BLaER1 treated with 17β-estradiol and CSF1 and Interleukin-3, amounts not matched to agents 10 nM and 100 nM (cell line): Measurements from ENCODE around the gene UMODL1.

Experiments used
- H3K27ac ChIP-seq, 11 experiments: shearing (Covaris generic); formaldehyde crosslinking; 2 replicates each; pipeline ENCODE4 v1.8.1; 2022
- H3K27me3 ChIP-seq, 11 experiments: shearing (Covaris generic); formaldehyde crosslinking; 2 replicates each; pipeline ENCODE4 v1.8.1; 2022
- H3K36me3 ChIP-seq, 11 experiments: shearing (Covaris generic); formaldehyde crosslinking; 2 replicates each; pipeline ENCODE4 v1.8.1; 2022
- H3K4me1 ChIP-seq, 10 experiments: shearing (Covaris generic); formaldehyde crosslinking; 2 replicates each; pipeline ENCODE4 v1.8.1; 2022
- H3K4me2 ChIP-seq, 11 experiments: shearing (Covaris generic); formaldehyde crosslinking; 2 replicates each; pipeline ENCODE4 v1.8.1; 2022
- H3K4me3 ChIP-seq, 10 experiments: shearing (Covaris generic); formaldehyde crosslinking; 2 replicates each; pipeline ENCODE4 v1.8.1; 2022
- H3K9ac ChIP-seq, 11 experiments: shearing (Covaris generic); formaldehyde crosslinking; 2 replicates each; pipeline ENCODE4 v1.8.1; 2022
- H3K9me3 ChIP-seq, 11 experiments: shearing (Covaris generic); formaldehyde crosslinking; replicated peaks in 1 of 11; 2 replicates each; pipeline ENCODE4 v1.8.1; 2022
- H4K20me1 ChIP-seq, 11 experiments: shearing (Covaris generic); formaldehyde crosslinking; 2 replicates each; pipeline ENCODE4 v1.8.1; 2022
- Cebpa-rat ChIP-seq, 11 experiments: shearing (Covaris generic); IDR thresholded peaks; 2 replicates each; pipeline ENCODE4 v1.8.1; 2022

The UMODL1 gene

DNA sequence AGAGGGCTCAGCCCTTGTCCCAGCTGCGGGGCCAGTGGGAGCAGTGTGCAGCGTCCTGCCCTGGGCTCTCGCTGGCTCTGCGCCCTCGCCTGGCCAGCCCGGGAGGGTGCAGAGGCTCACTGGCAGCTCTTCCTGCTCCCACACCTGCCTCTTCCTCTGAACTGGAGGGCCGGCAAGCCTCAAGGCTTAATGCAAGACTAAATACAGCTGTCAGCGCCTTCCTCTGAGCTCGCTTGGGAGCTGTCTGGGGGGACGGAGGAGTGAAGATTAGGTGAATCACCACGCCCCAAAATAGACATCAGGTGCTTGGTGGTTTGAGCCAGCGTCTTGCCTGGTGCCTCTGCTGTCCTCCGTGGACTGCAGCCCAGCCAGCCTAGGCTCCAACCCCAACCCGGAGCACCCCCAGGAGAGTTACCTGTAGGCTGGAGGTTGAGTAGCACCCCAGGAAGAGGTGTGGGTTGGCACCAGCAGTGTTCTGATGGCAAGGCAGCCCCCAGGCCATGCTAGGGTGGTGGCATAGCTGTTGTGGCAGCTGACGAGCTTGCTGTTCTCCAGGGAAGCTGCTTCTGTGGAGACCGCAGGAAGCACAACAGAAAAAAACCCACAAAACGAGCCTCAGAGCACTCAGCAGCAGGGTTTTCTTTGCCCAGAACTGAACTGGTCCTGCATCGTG, 36.9 kb downstream of the UMODL1 start:
- peaks cover 15 to 84% (median 68%) of the 10 kb centered on the region in 10 experiments for H3K4me1 ChIP-seq
- H3K27me3 ChIP-seq, result peaks cover 0 to 7% (median 0%) of the 10 kb centered on the region in 11 experiments; a peak in 2 of 22 replicates
- H3K4me3 ChIP-seq, result peak overlapping the region in 6 of 10 experiments; percentile 5 to 37 (median 28); a peak in 4 of 20 replicates
- no peaks in the 10 kb centered on the region for H3K9me3 ChIP-seq
- no peak for TF ChIP-seq Cebpa-rat (IDR thresholded peaks at IDR 0.05)
- peak overlapping the region in 8 of 11 experiments; percentile 11 to 66 (median 39); a peak in 9 of 22 replicates for H3K9ac ChIP-seq
- peaks cover 0 to 7% (median 0%) of the 10 kb centered on the region in 11 experiments; a peak in 3 of 22 replicates for H4K20me1 ChIP-seq
- H3K36me3 ChIP-seq, result no peaks in the 10 kb centered on the region
- H3K27ac ChIP-seq, result peak overlapping the region in 5 of 11 experiments; percentile 9 to 71 (median 67); a peak in 9 of 22 replicates
- peak overlapping the region; percentile 67 to 91 (median 85) for H3K4me2 ChIP-seq

DNA sequence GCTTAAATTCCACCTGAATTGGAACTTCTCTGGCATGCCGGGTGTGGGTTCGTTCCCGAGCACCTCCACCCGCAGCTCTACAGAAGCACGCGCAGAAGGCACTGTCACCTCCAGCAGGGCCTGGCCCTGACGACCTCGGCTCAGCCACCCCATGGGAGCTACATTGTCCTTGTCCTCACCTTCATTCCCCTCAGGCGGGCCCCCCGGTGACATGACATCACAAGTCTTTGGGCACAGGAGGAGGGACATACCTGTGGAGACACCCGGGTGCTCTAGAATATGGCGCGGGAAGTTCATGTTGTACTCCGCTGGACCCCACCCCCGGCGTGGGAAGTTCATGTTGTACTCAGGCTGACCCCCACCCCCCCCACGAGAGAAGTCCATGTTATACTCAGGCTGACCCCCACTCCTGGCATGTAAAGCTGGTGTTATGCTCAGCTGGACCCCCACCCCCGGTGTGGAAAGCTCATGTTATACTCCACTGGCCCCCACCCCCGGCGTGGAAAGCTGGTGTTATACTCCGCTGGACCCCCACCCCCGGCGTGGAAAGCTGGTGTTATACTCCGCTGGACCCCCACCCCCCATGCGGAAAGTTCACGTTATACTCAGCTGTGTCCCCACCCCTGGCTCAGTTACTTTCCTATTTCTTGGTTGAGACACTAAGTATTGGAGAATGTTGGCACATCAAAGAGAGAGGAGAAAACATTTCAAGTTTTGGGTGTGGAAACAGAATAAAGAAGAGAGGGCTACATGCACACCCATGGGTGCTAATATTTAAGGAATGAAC, 37.6 kb downstream of the UMODL1 start:
- peak overlapping the region; percentile 67 to 91 (median 85) for H3K4me2 ChIP-seq
- peak overlapping the region in 3 of 10 experiments; percentile 5 to 37 (median 33); a peak in 2 of 20 replicates for H3K4me3 ChIP-seq
- H3K4me1 ChIP-seq, result peaks cover 15 to 91% (median 74%) of the 10 kb centered on the region in 10 experiments
- no peaks in the 10 kb centered on the region for H3K9me3 ChIP-seq
- TF ChIP-seq Cebpa-rat (IDR thresholded peaks at IDR 0.05), result no peak
- H4K20me1 ChIP-seq, result peaks cover 0 to 7% (median 0%) of the 10 kb centered on the region in 11 experiments; a peak in 3 of 22 replicates
- H3K36me3 ChIP-seq, result no peaks in the 10 kb centered on the region
- peaks cover 0 to 7% (median 0%) of the 10 kb centered on the region in 11 experiments; a peak in 2 of 22 replicates for H3K27me3 ChIP-seq
- H3K27ac ChIP-seq, result peak overlapping the region in 4 of 11 experiments; percentile 57 to 71 (median 67); a peak in 8 of 22 replicates
- peak overlapping the region in 6 of 11 experiments; percentile 11 to 66 (median 48); a peak in 8 of 22 replicates for H3K9ac ChIP-seq

DNA sequence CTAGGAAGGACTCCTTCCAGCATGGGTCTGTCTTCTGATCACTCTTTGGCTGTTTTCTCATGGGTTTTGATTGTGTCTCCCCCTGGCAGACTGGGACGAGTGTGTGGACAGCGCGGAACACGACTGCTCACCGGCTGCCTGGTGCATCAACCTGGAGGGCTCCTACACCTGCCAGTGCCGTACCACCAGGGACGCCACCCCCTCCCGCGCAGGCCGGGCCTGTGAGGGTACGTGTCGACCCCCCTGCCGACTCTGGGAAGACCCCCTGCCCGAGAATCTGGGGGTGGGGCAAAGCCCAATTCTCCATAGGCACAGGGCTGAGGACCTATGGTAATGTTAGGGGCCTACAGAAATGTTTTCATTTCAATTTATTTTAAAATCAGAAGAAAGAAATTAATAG, 38.4 kb downstream of the UMODL1 start:
- Histone ChIP-seq H3K9ac (no peak overlapping the region), H3K27me3 (peaks cover 0 to 7% (median 0%) of the 10 kb centered on the region in 11 experiments; a peak in 2 of 22 replicates), H3K27ac (no peak overlapping the region), H3K4me1 (peaks cover 15 to 95% (median 77%) of the 10 kb centered on the region in 10 experiments), H3K4me2 (peak overlapping the region in 8 of 11 experiments; percentile 24 to 91 (median 85); a peak in 15 of 22 replicates), H3K36me3 (no peaks in the 10 kb centered on the region), H3K9me3 (no peaks in the 10 kb centered on the region), H3K4me3 (no peak overlapping the region), H4K20me1 (peaks cover 0 to 7% (median 0%) of the 10 kb centered on the region in 11 experiments; a peak in 3 of 22 replicates)
- no peak for TF ChIP-seq Cebpa-rat (IDR thresholded peaks at IDR 0.05)

DNA sequence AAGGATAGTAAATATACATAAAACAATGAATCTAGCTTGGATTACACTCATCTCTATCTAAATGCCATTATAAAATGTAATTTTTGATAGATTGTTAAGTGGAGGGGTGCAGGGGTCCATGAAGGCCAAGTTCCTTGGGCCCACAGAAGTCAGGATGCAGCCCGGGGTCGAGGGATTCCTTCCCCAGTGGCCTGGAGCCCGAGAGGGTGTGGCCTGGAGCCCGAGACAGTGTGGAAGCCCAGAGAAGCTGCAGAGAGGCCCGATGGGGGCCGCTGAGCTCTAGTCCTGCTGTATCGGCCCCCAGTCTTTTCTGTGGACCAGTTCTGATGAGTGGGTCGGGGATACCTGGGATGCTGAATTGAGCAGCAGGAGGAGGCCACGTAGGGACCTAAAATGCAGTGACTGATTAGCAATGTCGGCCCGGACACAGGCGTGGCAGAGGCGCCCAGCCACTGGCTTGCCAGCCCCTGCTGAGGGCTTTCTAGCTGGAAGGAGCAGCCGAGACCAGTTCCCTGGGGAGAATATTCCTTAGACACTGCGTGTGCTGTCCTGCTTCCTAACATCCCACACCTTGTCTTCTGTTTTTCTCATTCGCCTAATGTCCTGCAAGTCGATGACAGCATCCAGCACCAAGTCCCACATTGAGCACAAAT, 38.9 kb downstream of the UMODL1 start:
- Histone ChIP-seq H3K27me3 (peaks cover 0 to 7% (median 0%) of the 10 kb centered on the region in 11 experiments; a peak in 2 of 22 replicates), H3K9me3 (no peaks in the 10 kb centered on the region), H3K36me3 (no peaks in the 10 kb centered on the region), H4K20me1 (peaks cover 0 to 7% (median 0%) of the 10 kb centered on the region in 11 experiments; a peak in 3 of 22 replicates), H3K9ac (no peak overlapping the region), H3K4me2 (peak overlapping the region in 8 of 11 experiments; percentile 12 to 91 (median 85); a peak in 11 of 22 replicates), H3K4me1 (peaks cover 15 to 94% (median 77%) of the 10 kb centered on the region in 10 experiments), H3K4me3 (no peak overlapping the region), H3K27ac (no peak overlapping the region)
- TF ChIP-seq Cebpa-rat (IDR thresholded peaks at IDR 0.05), result no peak

DNA sequence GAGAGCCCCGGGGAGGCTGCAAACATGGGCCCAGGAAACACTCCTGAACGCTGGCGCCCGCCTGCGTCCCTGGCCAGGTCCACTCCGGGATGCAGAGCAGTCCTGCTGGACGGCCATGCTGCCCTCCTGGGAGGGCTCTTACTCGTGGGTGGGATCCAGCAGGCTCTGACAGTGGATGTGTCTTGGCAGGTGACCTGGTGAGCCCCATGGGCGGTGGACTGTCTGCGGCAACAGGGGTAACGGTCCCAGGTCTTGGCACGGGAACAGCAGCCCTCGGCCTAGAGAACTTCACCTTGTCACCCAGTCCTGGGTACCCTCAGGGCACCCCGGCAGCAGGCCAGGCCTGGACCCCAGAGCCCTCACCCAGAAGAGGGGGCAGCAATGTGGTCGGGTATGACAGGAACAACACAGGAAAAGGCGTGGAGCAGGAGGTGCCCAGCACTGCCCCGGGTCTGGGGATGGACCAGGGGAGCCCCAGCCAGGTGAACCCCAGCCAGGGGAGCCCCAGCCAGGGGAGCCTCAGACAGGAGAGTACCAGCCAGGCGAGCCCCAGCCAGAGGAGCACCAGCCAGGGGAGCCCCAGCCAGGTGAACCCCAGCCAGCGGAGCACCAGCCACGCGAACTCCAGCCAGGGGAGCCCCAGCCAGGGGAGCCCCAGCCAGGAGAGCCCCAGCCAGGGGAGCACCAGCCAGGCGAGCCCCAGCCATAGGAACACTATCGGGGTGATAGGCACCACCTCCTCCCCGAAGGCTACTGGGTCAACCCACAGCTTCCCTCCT, 39.8 kb downstream of the UMODL1 start:
- Histone ChIP-seq H3K36me3 (no peaks in the 10 kb centered on the region), H3K9me3 (no peaks in the 10 kb centered on the region), H3K4me1 (peaks cover 15 to 93% (median 77%) of the 10 kb centered on the region in 10 experiments), H3K27me3 (peaks cover 0 to 7% (median 0%) of the 10 kb centered on the region in 11 experiments; a peak in 2 of 22 replicates), H3K4me3 (no peak overlapping the region), H3K4me2 (peak overlapping the region in 8 of 11 experiments; percentile 4 to 91 (median 85); a peak in 14 of 22 replicates), H3K27ac (no peak overlapping the region), H4K20me1 (peaks cover 0 to 7% (median 0%) of the 10 kb centered on the region in 11 experiments; a peak in 3 of 22 replicates), H3K9ac (no peak overlapping the region)
- no peak for TF ChIP-seq Cebpa-rat (IDR thresholded peaks at IDR 0.05)

DNA sequence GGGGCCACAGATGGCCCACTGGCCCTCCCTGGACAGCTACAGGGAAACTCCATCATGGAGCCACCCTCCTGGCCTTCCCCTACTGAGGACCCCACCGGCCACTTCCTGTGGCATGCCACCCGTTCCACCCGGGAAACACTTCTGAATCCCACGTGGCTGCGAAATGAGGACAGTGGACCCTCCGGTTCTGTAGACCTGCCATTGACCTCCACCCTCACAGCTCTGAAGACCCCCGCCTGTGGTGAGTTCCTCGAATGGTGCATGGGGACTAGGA, 40.3 kb downstream of the UMODL1 start:
- H3K4me2 ChIP-seq, result peak overlapping the region in 8 of 11 experiments; percentile 4 to 91 (median 85); a peak in 14 of 22 replicates
- no peaks in the 10 kb centered on the region for H3K36me3 ChIP-seq
- H3K4me1 ChIP-seq, result peaks cover 15 to 92% (median 79%) of the 10 kb centered on the region in 10 experiments
- H3K4me3 ChIP-seq, result no peak overlapping the region
- H3K9ac ChIP-seq, result no peak overlapping the region
- TF ChIP-seq Cebpa-rat (IDR thresholded peaks at IDR 0.05), result no peak
- peaks cover 0 to 7% (median 0%) of the 10 kb centered on the region in 11 experiments; a peak in 3 of 22 replicates for H4K20me1 ChIP-seq
- peaks cover 0 to 7% (median 0%) of the 10 kb centered on the region in 11 experiments; a peak in 2 of 22 replicates for H3K27me3 ChIP-seq
- no peaks in the 10 kb centered on the region for H3K9me3 ChIP-seq
- no peak overlapping the region for H3K27ac ChIP-seq

DNA sequence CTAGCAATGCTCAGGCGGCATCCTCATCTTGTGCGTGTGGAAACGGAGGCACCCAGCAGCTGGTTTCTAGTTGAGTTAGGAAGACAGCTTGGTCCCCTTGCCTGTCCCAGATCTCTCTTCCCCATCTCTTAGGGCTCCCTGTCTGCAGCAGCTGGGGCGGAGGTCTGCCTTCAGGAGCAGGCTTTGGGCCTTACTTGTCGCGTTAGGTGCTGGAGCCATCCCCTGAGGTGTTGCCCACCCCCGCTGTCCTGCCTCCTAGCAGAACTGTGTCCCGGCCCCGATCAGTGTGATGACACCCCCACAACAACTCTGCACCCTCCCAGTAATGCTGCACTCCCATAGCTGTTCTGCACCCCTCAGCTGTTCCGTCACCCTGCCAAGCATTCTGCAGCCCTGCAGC, 40.7 kb downstream of the UMODL1 start:
- Histone ChIP-seq H3K27me3 (peaks cover 0 to 7% (median 0%) of the 10 kb centered on the region in 11 experiments; a peak in 2 of 22 replicates), H3K27ac (no peak overlapping the region), H3K4me3 (no peak overlapping the region), H4K20me1 (peaks cover 0 to 7% (median 0%) of the 10 kb centered on the region in 11 experiments; a peak in 3 of 22 replicates), H3K9me3 (no peaks in the 10 kb centered on the region), H3K4me2 (peak overlapping the region in 8 of 11 experiments; percentile 4 to 91 (median 85); a peak in 16 of 22 replicates), H3K4me1 (peaks cover 16 to 92% (median 79%) of the 10 kb centered on the region in 10 experiments), H3K36me3 (no peaks in the 10 kb centered on the region), H3K9ac (no peak overlapping the region)
- TF ChIP-seq Cebpa-rat (IDR thresholded peaks at IDR 0.05), result no peak

DNA sequence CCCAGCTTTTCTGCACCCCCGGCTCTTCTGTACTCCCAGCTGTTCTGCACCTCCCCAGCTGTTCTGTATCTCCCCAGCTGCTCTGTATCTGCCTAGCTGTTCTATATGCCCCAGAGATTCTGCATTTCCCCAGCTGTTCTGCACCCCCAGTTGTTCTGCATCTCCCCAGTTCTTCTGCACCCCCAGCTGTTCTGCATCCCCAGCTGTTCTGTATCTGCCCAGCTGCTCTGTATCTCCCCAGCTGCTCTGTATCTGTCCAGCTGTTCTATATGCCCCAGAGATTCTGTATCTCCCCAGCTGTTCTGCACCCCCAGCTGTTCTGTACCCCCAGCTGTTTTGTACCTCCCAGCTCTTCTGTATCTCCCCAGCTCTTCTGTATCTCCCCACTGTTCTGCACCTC, 41.1 kb downstream of the UMODL1 start:
- no peak overlapping the region for H3K9ac ChIP-seq
- H3K36me3 ChIP-seq, result no peaks in the 10 kb centered on the region
- H3K4me1 ChIP-seq, result peaks cover 18 to 92% (median 79%) of the 10 kb centered on the region in 10 experiments
- H3K9me3 ChIP-seq, result no peaks in the 10 kb centered on the region
- peaks cover 0 to 7% (median 0%) of the 10 kb centered on the region in 11 experiments; a peak in 3 of 22 replicates for H4K20me1 ChIP-seq
- H3K4me3 ChIP-seq, result no peak overlapping the region
- peak overlapping the region in 8 of 11 experiments; percentile 4 to 91 (median 85); a peak in 16 of 22 replicates for H3K4me2 ChIP-seq
- TF ChIP-seq Cebpa-rat (IDR thresholded peaks at IDR 0.05), result no peak
- H3K27me3 ChIP-seq, result peaks cover 0 to 7% (median 0%) of the 10 kb centered on the region in 11 experiments; a peak in 2 of 22 replicates
- H3K27ac ChIP-seq, result no peak overlapping the region
